Heart left ventricle (tissue), 13 donors: ENCODE data around the gene MCM3AP.

Source experiments
- CTCF ChIP-seq, 12 donors: fragments of 200-600 bp; sonication (generic) in 4 of 12; IDR thresholded peaks; one replicate each; pipeline versions ENCODE4 v1.5.0 to v1.8.0; 2018 to 2022; ENCODE audit warnings: antibody characterized with exemption in 12 of 12, mild to moderate bottlenecking in 5 of 12
- POLR2A ChIP-seq, 2 donors: fragments of 450-650 bp; IDR thresholded peaks; one replicate each; pipeline ENCODE4 v1.6.1; 2017; ENCODE audit warnings: antibody characterized with exemption in 2 of 2, mild to moderate bottlenecking in 2 of 2, moderate library complexity in 2 of 2
- donor health status: ischemic (EF 13 %, LVEDD 7.1; RV severe dilation, severe dysfunction).
- donor health status: DM: no; HTN: yes; CAD: no.
- donor health status: DM: no; HTN: no; CAD: no.
- donor health status: ischemic (EF 25% LVEDD 6.9; RV normal size, moderate dysfunction).
- donor health status: ischemic (EF 25% LVEDD 5.7; RV mildly dilated, moderate dysfunction).
- donor health status: ischemic (EF 35%, LVEDD 5.7; RV mildly dilated, moderate dysfunction).
- donor health status: nonischemic (EF 11% LVEDD 7.7; RV severe dilation, severe dysfunction).
- donor health status: DM: yes; HTN: yes; CAD: no.
- donor health status: PGD.
- donor health status: ischemic (EF 29% LVEDD 5.4; RV normal size, mild dysfunction).
- donor health status: nonischemic (EF 23%, LVEDD 6.1; RV moderate dilation, normal function).

- TF ChIP-seq CTCF (IDR thresholded peaks at IDR 0.05) (no peak), POLR2A (IDR thresholded peaks at IDR 0.05) (no peak)
Observed at GRCh38 chr21:46187261-46187660, 98.2 kb downstream of the MCM3AP start.
